Upper lobe of left lung (tissue), 6 donors: Measurements from ENCODE around the gene TMEM154. TPM values are rescaled to one million over a fixed set of nuclear protein-coding genes. Genes with fewer than 3 reads are reported as not detected.

Experiments used
- ATAC-seq, 2 donors: fragments of 200-7000 bp; cut with Tn5 transposase; one replicate each; pipeline ENCODE4 v1.9.1; 2022; ENCODE audit warnings: mild to moderate bottlenecking in 2 of 2, moderate library complexity in 2 of 2; ENCODE audit not compliant: low FRiP score in 2 of 2
- DNase-seq, 2 donors: peaks; one replicate each; pipeline ENCODE4 v3.0.0-alpha.2; 2019 to 2020
- H3K27ac ChIP-seq, 4 donors: fragments of 200-600 bp; sonication (generic); one replicate each; pipeline ENCODE4 v1.5.1; 2016 to 2019
- H3K27me3 ChIP-seq, 4 donors: fragments of 200-600 bp; sonication (generic); one replicate each; pipeline ENCODE4 v1.5.1; 2017 to 2019
- H3K36me3 ChIP-seq, 4 donors: fragments of 200-600 bp; sonication (generic); one replicate each; pipeline ENCODE4 v1.5.1; 2016 to 2019
- H3K4me1 ChIP-seq, 4 donors: fragments of 200-600 bp; sonication (generic); one replicate each; pipeline ENCODE4 v1.5.1; 2018 to 2019
- H3K4me3 ChIP-seq, 4 donors: fragments of 200-600 bp; sonication (generic); one replicate each; pipeline ENCODE4 v1.5.1; 2017 to 2019; ENCODE audit warnings: mild to moderate bottlenecking in 2 of 4, moderate library complexity in 1 of 4
- H3K9me3 ChIP-seq, 4 donors: fragments of 200-600 bp; sonication (generic); one replicate each; pipeline ENCODE4 v1.5.1; 2018 to 2019
- EP300 ChIP-seq, 4 donors: sonication (generic); formaldehyde crosslinking; IDR thresholded peaks; one replicate each; pipeline ENCODE4 v1.5.1; 2017; ENCODE audit warnings: antibody characterized with exemption in 4 of 4, control low read depth in 2 of 4
- POLR2A ChIP-seq, 4 donors: fragments of 450-650 bp; IDR thresholded peaks; one replicate each; pipeline ENCODE4 v1.5.1; 2016 to 2017; ENCODE audit warnings: antibody characterized with exemption in 4 of 4, mild to moderate bottlenecking in 2 of 4
- POLR2AphosphoS5 ChIP-seq, 2 donors: sonication (generic); formaldehyde crosslinking; IDR thresholded peaks; one replicate each; pipeline ENCODE4 v1.5.1; 2017; ENCODE audit warnings: antibody characterized with exemption in 2 of 2
- WGBS, 2 donors: methylation state at CpG; one replicate each; pipeline ENCODE4 v1.1.5; 2017 to 2018; 5-methylcytosine and 5-hydroxymethylcytosine counted together
- total RNA-seq, 6 donors: library from RNA; depleted of rRNA in 4 of 6; stranded (reverse); fragments of >200 nt in 4 of 6; gene quantifications; one replicate each; pipeline versions ENCODE4 v1.1.0 to v1.2.1, GENCODE V29; 2016 to 2021
- TF ChIP-seq, protein P1 (sequence below), 6 experiments: fragments of 450-650 bp in 4 of 6; fragments of 200-600 bp in 2 of 6; sonication (generic) in 2 of 6; IDR thresholded peaks; one replicate each; pipeline ENCODE4 v1.5.1; 2016 to 2019; ENCODE audit warnings: antibody characterized with exemption in 6 of 6
- donor health status: DM: no; HTN: no; CAD: no; lungs with moderate emphysema.
- donor health status: DM: no; HTN: yes; CAD: no; lungs with severe emphysema.

Gene TMEM154
- total RNA-seq, 6 donors from 2014 or later, result 2.4 to 18.7 (median 6.0) TPM

GRCh38 chr4:152673489-152673888 is 6.3 kb downstream of the TMEM154 start:
- Histone ChIP-seq H3K4me3 (no peak overlapping the region), H3K9me3 (no peaks in the 10 kb centered on the region), H3K27ac (no peak overlapping the region), H3K36me3 (no peaks in the 10 kb centered on the region), H3K27me3 (no peaks in the 10 kb centered on the region), H3K4me1 (peaks cover 0 to under 1% (median 0%) of the 10 kb centered on the region in 4 donors)
- no peak for DNase-seq
- no peak for ATAC-seq
- 91 to 98% methylated on average over 4 of the region's 4 CpGs for WGBS, 2 donors
- TF ChIP-seq, protein P1, sequence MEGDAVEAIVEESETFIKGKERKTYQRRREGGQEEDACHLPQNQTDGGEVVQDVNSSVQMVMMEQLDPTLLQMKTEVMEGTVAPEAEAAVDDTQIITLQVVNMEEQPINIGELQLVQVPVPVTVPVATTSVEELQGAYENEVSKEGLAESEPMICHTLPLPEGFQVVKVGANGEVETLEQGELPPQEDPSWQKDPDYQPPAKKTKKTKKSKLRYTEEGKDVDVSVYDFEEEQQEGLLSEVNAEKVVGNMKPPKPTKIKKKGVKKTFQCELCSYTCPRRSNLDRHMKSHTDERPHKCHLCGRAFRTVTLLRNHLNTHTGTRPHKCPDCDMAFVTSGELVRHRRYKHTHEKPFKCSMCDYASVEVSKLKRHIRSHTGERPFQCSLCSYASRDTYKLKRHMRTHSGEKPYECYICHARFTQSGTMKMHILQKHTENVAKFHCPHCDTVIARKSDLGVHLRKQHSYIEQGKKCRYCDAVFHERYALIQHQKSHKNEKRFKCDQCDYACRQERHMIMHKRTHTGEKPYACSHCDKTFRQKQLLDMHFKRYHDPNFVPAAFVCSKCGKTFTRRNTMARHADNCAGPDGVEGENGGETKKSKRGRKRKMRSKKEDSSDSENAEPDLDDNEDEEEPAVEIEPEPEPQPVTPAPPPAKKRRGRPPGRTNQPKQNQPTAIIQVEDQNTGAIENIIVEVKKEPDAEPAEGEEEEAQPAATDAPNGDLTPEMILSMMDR (IDR thresholded peaks at IDR 0.05), result no peak
- TF ChIP-seq POLR2A (IDR thresholded peaks at IDR 0.05), result no peak
- TF ChIP-seq EP300 (IDR thresholded peaks at IDR 0.05), result no peak
- TF ChIP-seq POLR2AphosphoS5 (IDR thresholded peaks at IDR 0.05), result no peak

- Histone ChIP-seq H3K27me3 (no peaks in the 10 kb centered on the region), H3K4me3 (no peak overlapping the region), H3K36me3 (no peaks in the 10 kb centered on the region), H3K4me1 (no peaks in the 10 kb centered on the region), H3K9me3 (no peaks in the 10 kb centered on the region), H3K27ac (no peak overlapping the region)
- no peak for DNase-seq
- no peak for ATAC-seq
- 88 to 89% methylated on average over 4 of the region's 4 CpGs for WGBS, 2 donors
- TF ChIP-seq POLR2AphosphoS5 (IDR thresholded peaks at IDR 0.05) (no peak), POLR2A (IDR thresholded peaks at IDR 0.05) (no peak), EP300 (IDR thresholded peaks at IDR 0.05) (no peak)
- TF ChIP-seq, protein P1 (IDR thresholded peaks at IDR 0.05), result no peak
Observed at GRCh38 chr4:152672206-152673092, 7.3 kb downstream of the TMEM154 start.

- TF ChIP-seq EP300 (IDR thresholded peaks at IDR 0.05) (no peak), POLR2AphosphoS5 (IDR thresholded peaks at IDR 0.05) (no peak), POLR2A (IDR thresholded peaks at IDR 0.05) (no peak)
- TF ChIP-seq, protein P1 (IDR thresholded peaks at IDR 0.05), result no peak
- no peak for DNase-seq
- Histone ChIP-seq H3K4me1 (no peaks in the 10 kb centered on the region), H3K36me3 (no peaks in the 10 kb centered on the region), H3K27me3 (no peaks in the 10 kb centered on the region), H3K4me3 (no peak overlapping the region), H3K9me3 (no peaks in the 10 kb centered on the region), H3K27ac (no peak overlapping the region)
- ATAC-seq, result no peak
- WGBS, 2 donors, result 86 to 87% methylated on average over 11 of the region's 11 CpGs
Observed at GRCh38 chr4:152668338-152668964, 11.3 kb downstream of the TMEM154 start.

DNA sequence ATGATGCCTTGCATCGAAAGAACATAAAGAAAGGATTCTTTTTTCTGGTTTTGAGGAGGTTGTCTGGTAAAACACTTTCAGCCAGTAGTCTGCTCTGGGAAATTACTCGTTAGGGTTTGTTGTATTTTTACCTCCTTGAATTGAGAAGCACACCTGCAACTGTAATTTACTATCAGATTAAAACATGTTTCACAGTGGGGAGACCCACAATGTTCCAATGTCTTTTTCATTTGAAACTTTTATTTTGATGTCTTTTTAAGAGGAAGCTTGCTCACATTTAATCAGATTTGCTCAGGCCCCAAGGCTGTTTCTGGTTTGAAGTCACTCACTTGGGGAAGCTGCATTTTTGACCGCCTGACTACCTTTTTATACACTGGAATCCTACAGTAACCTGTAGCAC is 12.0 kb downstream of the TMEM154 start:
- TF ChIP-seq POLR2A (IDR thresholded peaks at IDR 0.05) (no peak), POLR2AphosphoS5 (IDR thresholded peaks at IDR 0.05) (no peak), EP300 (IDR thresholded peaks at IDR 0.05) (no peak)
- TF ChIP-seq, protein P1 (IDR thresholded peaks at IDR 0.05), result no peak
- Histone ChIP-seq H3K27me3 (no peaks in the 10 kb centered on the region), H3K36me3 (no peaks in the 10 kb centered on the region), H3K4me1 (no peaks in the 10 kb centered on the region), H3K27ac (no peak overlapping the region), H3K4me3 (no peak overlapping the region), H3K9me3 (no peaks in the 10 kb centered on the region)
- DNase-seq (no peak), ATAC-seq (no peak)
- 89 to 92% methylated on average over 3 of the region's 3 CpGs for WGBS, 2 donors
